DMS79 (cell line): ENCODE results near the gene KDM4B.

Source experiments
- DNase-seq: peaks from one replicate; lab custom pipeline; 2025; lab: John Stamatoyannopoulos, UW

The KDM4B gene

GRCh38 chr19:5051619-5052018 lies 82.7 kb downstream of the KDM4B start:
- no peak for DNase-seq

GRCh38 chr19:5052515-5052914 lies 83.6 kb downstream of the KDM4B start:
- DNase-seq = no peak

DNA sequence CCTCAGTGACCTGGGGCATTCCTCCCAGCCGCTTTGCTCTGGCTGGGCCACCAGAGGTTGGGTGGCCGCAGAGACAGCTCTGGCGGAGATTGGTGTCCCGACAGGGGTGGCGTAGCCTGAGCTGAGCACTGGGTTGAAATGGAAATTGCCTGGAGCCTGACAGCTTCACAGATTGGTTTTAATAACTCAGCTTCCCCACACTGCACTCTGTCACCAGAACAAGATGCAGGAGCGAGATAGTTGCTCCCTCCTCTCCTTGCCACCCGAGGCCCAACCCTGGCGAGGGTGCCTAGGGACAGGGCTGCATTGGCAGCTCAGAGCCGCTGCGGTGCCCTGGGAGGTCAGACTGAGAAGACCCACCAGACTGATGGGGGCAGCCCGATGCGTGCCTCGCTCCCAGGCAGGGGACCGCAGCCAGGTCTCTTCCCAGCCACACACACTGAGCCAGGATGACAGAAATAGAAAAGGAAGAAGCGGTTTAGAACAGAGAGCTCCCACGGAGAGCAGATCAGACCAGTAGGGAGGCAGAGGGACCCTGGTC lies 84.1 kb downstream of the KDM4B start:
- DNase-seq = no peak

GRCh38 chr19:5053661-5054060 lies 84.7 kb downstream of the KDM4B start:
- DNase-seq = no peak

DNA sequence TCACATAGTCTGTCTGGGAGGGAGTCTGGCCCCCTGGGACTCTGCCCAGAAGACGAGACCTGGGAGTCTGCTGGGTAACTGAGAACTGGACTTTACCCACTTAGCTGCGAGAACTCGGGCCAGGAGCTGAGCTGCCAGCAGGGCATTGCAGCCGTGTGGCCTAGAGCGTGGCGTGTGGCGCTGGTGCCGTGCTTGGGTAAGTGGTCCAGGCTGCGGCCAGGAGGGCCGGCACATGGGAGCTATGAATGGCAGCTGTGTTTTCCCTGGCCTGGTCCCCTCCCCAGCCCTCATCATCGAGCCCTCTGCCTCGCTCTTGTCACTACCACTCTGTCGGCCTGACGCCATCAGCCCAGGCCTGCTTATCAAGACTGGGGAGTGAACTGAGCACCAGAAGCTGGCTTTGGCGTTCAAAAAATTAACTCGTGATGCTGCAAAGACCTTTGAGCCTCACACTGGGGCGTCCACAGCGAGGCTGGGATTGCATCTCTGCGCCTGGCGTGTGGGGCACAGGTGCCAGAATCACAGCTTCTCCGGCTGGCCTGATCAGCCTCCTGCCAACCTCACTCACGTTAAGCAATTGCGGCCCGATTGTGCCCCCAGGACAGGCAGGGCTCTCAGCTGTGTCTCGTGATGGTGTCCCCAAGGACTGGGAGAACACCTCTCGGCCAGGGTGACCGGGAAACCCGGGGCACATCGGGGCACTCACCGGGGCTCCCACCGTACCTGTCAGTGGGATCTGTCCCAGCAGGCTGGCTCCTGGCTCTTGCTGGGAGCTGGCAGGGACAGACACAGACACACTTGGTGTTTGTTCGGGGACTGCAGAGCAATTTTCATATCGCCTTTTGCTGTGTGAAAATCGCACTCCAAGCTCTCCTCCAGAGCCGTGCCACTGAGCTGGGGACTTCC lies 85.9 kb downstream of the KDM4B start:
- no peak for DNase-seq

DNA sequence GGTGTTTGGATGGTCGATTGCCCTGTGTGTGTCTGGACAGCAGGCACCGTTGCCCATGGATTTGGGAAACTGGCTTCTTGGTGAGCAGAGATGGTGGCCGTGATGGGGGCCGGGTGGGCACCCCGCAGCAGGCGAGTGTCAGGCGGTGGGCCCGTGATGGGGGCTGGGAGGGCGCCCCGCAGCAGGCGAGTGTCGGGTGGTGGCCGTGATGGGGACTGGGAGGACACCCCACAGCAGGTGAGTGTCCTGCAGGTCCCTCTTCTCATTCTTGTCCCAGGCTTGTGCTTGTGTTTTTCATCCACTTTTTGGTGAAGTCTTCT lies 86.5 kb downstream of the KDM4B start:
- DNase-seq = no peak

DNA sequence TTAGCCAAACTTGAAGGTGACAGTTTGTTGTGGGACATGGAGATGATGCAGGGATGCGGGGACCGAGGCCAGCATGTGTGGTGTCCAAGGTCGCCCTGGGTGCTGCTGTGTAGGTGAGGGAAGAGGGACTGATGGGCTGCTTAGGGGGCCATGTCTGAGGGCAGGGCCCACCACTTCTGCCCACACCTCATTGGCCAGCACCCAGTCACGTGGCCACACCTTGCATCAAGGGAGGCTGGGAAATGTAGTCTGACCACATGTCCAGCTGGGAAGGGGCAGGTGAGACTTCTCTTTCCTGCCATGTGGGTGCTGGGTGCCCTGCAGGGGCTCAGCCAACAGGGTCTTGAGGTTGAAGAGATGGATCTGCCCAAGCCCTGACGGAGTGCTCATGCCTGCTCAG lies 88.9 kb downstream of the KDM4B start:
- DNase-seq = no peak

DNA sequence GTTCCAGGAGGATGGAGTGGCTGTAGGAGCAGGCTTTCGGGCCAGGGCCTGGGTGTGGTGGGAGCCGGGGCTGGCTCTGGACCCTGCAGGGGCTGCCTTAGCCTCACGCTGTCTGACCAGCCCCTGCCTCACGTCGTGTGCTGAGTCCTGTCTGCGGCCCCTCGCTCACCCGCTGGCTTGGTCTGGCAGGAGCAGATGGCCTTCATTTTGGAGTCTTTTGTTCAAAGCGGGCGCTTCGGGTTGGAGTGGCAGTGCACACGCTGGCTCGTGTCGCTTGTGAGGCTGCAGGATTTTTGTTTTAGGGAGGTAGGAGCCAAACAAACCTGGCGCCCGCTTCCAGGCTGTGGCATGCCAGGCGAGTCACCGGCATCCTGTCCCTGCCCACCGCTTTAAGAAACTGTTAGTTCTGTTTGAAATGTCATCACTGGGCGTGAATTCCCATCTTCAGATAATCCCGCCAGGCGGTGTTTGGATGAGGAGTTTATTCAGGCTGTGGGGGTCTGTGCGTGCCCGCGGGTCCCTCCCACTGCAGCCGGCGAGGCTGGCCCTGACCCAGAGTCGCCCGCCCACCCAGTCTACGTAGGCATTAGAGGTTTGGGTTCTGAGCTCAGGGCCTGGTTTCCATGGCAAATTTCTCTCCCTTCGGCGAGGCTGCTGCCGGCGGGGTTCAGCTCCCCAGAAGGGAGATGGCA lies 89.8 kb downstream of the KDM4B start:
- no peak for DNase-seq

- DNase-seq = no peak
Measured at GRCh38 chr19:5059213-5059574, 90.3 kb downstream of the KDM4B start.

GRCh38 chr19:5059793-5060192 lies 90.9 kb downstream of the KDM4B start:
- no peak for DNase-seq

- no peak for DNase-seq
Measured at GRCh38 chr19:5062195-5062594, 93.3 kb downstream of the KDM4B start.

DNA sequence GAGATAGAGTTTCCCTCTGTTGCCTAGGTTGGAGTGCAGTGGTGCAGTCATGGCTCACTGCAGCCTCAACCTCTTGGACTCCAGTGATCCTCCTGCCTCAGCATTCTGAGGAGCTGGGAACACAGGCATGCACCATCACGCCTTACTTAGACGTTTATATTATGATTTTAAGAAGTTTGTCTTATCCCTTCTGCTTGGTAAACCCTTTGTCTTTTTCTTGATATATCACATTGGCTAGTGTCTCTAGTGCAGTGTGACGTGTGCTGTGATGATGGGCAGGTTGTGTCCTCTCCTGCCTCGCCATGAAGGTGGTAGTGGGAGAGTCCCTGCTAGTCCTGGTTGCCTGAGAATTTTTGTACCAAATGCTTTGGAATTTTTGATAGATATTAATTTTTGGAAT lies 93.9 kb downstream of the KDM4B start:
- no peak for DNase-seq

DNA sequence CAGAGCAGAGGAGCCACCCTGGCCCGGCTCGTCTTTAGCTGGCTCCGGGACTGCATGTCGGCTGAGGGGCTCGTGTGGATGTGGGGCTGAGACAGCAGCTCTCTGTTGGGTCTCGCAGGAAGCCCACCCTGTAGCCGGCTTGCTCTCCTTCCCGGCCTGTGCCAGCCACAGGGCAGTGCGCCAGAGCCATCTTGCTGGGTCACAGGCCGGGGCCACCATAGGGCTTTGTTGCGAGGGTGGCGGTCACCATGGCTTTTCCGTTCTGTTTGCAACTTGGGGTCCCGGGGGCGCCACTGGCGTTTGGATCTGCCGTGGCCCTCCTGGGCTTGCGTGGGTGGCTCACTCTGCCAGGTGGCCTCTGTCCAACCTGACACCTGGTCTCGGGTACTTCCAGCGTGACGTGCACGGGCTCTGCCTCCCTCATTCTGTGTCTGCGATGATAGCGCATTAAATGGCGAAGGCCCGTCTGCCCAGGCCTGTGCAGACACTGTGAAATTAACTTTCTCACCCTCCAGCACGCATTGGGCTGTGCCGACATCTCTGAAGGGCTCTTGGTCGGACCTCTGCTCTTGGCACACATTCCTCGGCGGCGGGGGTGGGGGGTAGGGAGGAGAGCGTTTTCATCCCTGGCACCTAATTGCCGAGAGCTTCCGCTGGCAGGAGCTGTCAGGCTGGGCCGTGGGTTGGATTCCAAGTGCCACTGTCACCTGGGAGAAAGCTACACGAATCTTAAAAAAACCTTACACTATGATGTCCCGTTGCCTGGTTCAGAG lies 95.1 kb downstream of the KDM4B start:
- DNase-seq = no peak

GRCh38 chr19:5064896-5065295 lies 96.0 kb downstream of the KDM4B start:
- DNase-seq = no peak

- no peak for DNase-seq
Measured at GRCh38 chr19:5065663-5066093, 96.8 kb downstream of the KDM4B start.

DNA sequence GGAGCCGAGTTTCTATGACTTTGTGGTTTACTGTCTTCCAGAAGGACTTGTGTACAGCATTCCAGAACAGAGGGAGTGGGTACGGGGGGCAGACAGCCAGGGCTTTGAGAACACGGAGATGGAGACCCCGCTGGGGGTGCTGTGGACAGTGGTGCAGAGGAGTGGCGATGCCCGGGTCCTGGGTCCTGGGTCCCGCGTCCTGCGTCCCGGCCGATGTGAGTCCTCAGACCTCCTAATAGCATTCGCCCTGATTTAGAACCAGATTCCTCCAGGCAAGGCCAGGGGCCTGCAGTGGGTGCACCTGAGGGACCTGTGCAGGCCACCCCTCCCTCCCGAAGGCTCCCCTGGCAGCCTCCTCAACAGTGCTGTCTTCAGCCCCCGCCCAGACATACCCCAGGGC lies 97.9 kb downstream of the KDM4B start:
- no peak for DNase-seq

DNA sequence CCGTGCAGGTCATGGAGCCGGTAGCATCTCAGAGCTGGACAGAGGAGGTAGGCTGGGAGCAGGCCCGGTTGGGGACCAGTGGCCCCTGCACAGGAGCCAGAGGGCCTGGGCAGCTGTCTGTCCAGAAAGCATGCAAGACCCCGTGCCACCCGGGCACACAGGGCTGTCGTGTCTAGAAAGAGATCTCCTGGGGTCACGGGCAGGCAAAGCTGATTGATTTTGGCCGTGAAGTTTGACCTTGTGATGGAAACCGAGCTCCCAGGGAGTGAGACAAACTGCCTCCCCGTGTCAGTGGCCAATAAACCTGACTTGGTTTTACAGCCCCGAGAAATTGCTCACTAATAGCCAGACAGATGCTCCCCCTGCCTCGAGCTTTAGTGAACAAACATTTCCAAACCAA lies 98.8 kb downstream of the KDM4B start:
- no peak for DNase-seq

GRCh38 chr19:5068233-5069072 lies 99.5 kb downstream of the KDM4B start:
- DNase-seq = no peak

- DNase-seq = no peak
Measured at GRCh38 chr19:5070331-5070730, 101.4 kb downstream of the KDM4B start.

GRCh38 chr19:5070930-5071329 lies 102.0 kb downstream of the KDM4B start:
- DNase-seq = no peak

- DNase-seq = no peak
Measured at GRCh38 chr19:5071579-5071978, 102.7 kb downstream of the KDM4B start.

GRCh38 chr19:5072115-5072514 lies 103.2 kb downstream of the KDM4B start:
- DNase-seq = no peak
